Hepatocyte (in vitro differentiated cells): ENCODE results near the gene EIF3A.

Experiments used
- EZH2phosphoT487 ChIP-seq: fragments of 200-600 bp; sonication (generic); IDR thresholded peaks from one replicate; pipeline ENCODE4 v1.6.1; 2018; ENCODE audit warnings: antibody characterized with exemption, mild to moderate bottlenecking, low read depth, moderate library complexity; ENCODE audit not compliant: unreplicated experiment, severe bottlenecking
- TF ChIP-seq, protein P1 (sequence below): fragments of 200-600 bp; sonication (generic); IDR thresholded peaks from 2 replicates; pipeline ENCODE4 v1.5.1; 2016; ENCODE audit warnings: antibody characterized with exemption, mild to moderate bottlenecking; ENCODE audit not compliant: poor library complexity

DNA sequence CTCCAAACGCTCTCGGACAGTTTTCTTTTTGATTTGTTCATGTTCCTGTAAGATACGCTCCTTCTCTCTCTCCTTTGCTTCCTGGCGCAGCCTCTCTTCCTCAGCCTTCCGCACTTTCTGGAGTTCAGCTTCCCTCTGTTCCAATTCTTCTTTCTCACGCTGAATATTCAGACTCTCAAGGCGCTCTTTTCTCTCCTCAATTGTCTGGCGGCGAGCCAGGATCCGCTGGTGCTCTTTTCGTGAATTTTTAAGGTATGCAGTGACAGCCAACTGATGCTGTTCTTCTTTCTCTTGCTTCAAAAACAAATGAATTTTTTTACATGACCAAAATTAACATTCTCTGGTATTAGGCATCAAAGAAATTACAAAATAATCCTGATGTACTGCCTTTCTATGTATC, 22.6 kb downstream of the EIF3A start:
- TF ChIP-seq EZH2phosphoT487 = no peak
- TF ChIP-seq, protein P1, sequence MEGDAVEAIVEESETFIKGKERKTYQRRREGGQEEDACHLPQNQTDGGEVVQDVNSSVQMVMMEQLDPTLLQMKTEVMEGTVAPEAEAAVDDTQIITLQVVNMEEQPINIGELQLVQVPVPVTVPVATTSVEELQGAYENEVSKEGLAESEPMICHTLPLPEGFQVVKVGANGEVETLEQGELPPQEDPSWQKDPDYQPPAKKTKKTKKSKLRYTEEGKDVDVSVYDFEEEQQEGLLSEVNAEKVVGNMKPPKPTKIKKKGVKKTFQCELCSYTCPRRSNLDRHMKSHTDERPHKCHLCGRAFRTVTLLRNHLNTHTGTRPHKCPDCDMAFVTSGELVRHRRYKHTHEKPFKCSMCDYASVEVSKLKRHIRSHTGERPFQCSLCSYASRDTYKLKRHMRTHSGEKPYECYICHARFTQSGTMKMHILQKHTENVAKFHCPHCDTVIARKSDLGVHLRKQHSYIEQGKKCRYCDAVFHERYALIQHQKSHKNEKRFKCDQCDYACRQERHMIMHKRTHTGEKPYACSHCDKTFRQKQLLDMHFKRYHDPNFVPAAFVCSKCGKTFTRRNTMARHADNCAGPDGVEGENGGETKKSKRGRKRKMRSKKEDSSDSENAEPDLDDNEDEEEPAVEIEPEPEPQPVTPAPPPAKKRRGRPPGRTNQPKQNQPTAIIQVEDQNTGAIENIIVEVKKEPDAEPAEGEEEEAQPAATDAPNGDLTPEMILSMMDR = no peak
